IPS-NIHi7 (cell line): ENCODE data around the gene TREML2.

Source experiments
- DNase-seq: peaks from one replicate; pipeline ENCODE4 v3.0.0; 2012; ENCODE audit warnings: mixed read lengths; ENCODE audit errors: extremely low spot score

TREML2 gene

GRCh38 chr6:41177287-41177686, 23.7 kb downstream of the TREML2 start:
- DNase-seq = no peak

- no peak for DNase-seq
These were observed 24.8 kb downstream of the TREML2 start for GRCh38 chr6:41176189-41176588.

GRCh38 chr6:41175084-41175483, 25.9 kb downstream of the TREML2 start:
- no peak for DNase-seq

GRCh38 chr6:41174610-41175009, 26.3 kb downstream of the TREML2 start:
- DNase-seq = no peak

GRCh38 chr6:41171908-41172307, 29.0 kb downstream of the TREML2 start:
- peak; percentile 47 for DNase-seq

GRCh38 chr6:41170547-41171160, 30.3 kb downstream of the TREML2 start:
- no peak for DNase-seq

- peak; percentile 72 for DNase-seq
These were observed 33.6 kb downstream of the TREML2 start for GRCh38 chr6:41167173-41167963.

- no peak for DNase-seq
These were observed 36.3 kb downstream of the TREML2 start for GRCh38 chr6:41164551-41165120.

GRCh38 chr6:41163419-41163717, 37.6 kb downstream of the TREML2 start:
- no peak for DNase-seq

- no peak for DNase-seq
These were observed 38.1 kb downstream of the TREML2 start, which contains the start of gene TREM2 for GRCh38 chr6:41162687-41163418. TREM2 (minus strand) TSS chr6:41163116; CDS start chr6:41163082, 34 bp downstream.

- DNase-seq = no peak
These were observed 38.9 kb downstream of the TREML2 start for GRCh38 chr6:41161851-41162552.

GRCh38 chr6:41161380-41161779, 39.6 kb downstream of the TREML2 start:
- no peak for DNase-seq

GRCh38 chr6:41160933-41161332, 40.0 kb downstream of the TREML2 start:
- DNase-seq = no peak

- DNase-seq = no peak
These were observed 41.4 kb downstream of the TREML2 start for GRCh38 chr6:41159415-41160082.

GRCh38 chr6:41157323-41157722, 43.6 kb downstream of the TREML2 start:
- no peak for DNase-seq

- DNase-seq = no peak
These were observed 44.2 kb downstream of the TREML2 start for GRCh38 chr6:41156771-41157170.

GRCh38 chr6:41156001-41156400, 44.9 kb downstream of the TREML2 start:
- DNase-seq = no peak

GRCh38 chr6:41155132-41155805, 45.7 kb downstream of the TREML2 start:
- DNase-seq = no peak

- no peak for DNase-seq
These were observed 46.8 kb downstream of the TREML2 start, which contains the start of gene TREML1 for GRCh38 chr6:41153992-41154625. TREML1 (minus strand) TSS chr6:41154347; CDS start chr6:41154288, 59 bp downstream.

- no peak for DNase-seq
These were observed 47.5 kb downstream of the TREML2 start for GRCh38 chr6:41153451-41153850.
